Measurements from ENCODE around the gene ZDHHC7.

GRCh38 chr16:85002608-85003007, 8.7 kb downstream of the ZDHHC7 start:
- TF ChIP-seq CTCF (IDR thresholded peaks at IDR 0.05 in 2 of 3, conservative IDR thresholded peaks at IDR 0.05 in 1 of 3; ENCODE audit: borderline replicate concordance in 1 of 3, insufficient read depth in 1 of 3, low read depth in 2 of 3, low read length in 2 of 3) = no peak
- TF ChIP-seq POLR2A (IDR thresholded peaks at IDR 0.05; ENCODE audit: borderline replicate concordance, extremely low read depth, insufficient read depth, insufficient read length) = no peak
- no peak for TF ChIP-seq ZNF274 (IDR thresholded peaks at IDR 0.05; ENCODE audit: low read depth, low read length)
- no peak for TF ChIP-seq YY1 (IDR thresholded peaks at IDR 0.05; ENCODE audit: extremely low read depth, insufficient replicate concordance, low read depth, low read length)
- no peak for TF ChIP-seq EZH2phosphoT487 (IDR thresholded peaks at IDR 0.05; ENCODE audit: borderline replicate concordance)
- no peak for TF ChIP-seq RAD21 (IDR thresholded peaks at IDR 0.05; ENCODE audit: low read depth)
- no peak for TF ChIP-seq MAX (IDR thresholded peaks at IDR 0.05)
- TF ChIP-seq EZH2 (IDR thresholded peaks at IDR 0.05) = no peak
- TF ChIP-seq SP1 (IDR thresholded peaks at IDR 0.05; ENCODE audit: low read depth) = no peak
